Fibroblast of the aortic adventitia (primary cell): ENCODE results near the gene ABHD14A. TPM values are rescaled to one million over a fixed set of nuclear protein-coding genes. Genes with fewer than 3 reads are reported as not detected.
A peak's percentile ranks its signal among the peaks of the same experiment; 100 is the strongest.

Experiments used
- DNase-seq: peaks from one replicate; pipeline ENCODE4 v3.0.0-alpha.2; 2010; ENCODE audit warnings: low read depth
- H3K4me3 ChIP-seq: 2 replicates; pipeline ENCODE4 v1.5.1; 2011; ENCODE audit warnings: low read depth, mild to moderate bottlenecking, control low read depth, low read length, moderate library complexity
- total RNA-seq: library from RNA; depleted of rRNA; stranded (reverse); fragments of >200 nt; gene quantifications from 2 replicates; pipeline ENCODE4 v1.2.3, GENCODE V29; 2012; ENCODE audit warnings: low replicate concordance
- TF ChIP-seq, protein P1 (sequence below): IDR thresholded peaks from 2 replicates; pipeline ENCODE4 v1.5.1; 2011; ENCODE audit warnings: mild to moderate bottlenecking, low read length, control low read depth, inconsistent platforms; ENCODE audit not compliant: insufficient read depth

The ABHD14A gene
- total RNA-seq, 1 donor = 13.8 TPM

DNA sequence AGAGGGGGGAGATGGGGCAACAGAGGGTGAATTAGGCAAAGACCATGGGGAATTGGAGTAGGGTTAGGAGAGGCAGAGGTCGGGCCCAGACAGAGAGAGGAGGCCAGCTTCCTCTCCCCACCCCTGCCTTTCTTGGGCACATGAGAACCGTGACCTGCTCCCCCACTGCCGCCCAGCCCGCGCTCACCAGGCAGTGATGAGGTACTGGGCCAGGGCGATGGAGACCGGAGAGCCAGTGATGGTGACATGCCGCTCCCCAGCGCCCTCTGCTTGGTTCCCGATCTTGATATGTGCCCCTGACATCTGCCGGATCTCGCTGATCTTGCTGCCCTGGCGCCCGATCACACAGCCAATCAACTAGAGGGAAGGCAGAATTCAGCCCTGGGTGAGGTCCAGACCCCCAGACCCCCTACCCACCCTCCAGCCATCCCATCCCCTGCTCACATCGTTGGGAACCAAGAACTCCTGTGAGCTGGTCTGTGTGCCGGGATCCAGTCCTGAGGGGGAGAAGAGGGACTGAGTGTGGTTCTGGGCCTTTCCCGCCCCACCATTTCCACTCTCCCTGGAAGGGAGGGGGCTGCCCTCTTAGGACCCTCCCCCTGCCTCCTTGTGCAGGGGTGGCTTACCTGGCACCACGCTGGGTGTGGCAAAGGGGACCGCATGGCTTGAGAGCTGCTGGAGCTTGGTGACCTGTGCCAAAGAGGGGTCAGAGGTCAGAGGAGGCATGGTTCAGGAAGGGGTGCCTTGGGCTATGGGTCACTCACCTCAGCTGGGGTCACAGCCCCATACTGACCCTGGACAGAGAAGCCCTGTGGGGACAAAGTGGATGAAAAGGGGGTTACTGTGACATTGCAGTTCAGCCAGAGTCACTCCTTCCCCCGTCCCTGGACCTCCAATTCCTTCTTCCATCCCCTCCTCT is 16.0 kb upstream of the ABHD14A start:
- TF ChIP-seq, protein P1, sequence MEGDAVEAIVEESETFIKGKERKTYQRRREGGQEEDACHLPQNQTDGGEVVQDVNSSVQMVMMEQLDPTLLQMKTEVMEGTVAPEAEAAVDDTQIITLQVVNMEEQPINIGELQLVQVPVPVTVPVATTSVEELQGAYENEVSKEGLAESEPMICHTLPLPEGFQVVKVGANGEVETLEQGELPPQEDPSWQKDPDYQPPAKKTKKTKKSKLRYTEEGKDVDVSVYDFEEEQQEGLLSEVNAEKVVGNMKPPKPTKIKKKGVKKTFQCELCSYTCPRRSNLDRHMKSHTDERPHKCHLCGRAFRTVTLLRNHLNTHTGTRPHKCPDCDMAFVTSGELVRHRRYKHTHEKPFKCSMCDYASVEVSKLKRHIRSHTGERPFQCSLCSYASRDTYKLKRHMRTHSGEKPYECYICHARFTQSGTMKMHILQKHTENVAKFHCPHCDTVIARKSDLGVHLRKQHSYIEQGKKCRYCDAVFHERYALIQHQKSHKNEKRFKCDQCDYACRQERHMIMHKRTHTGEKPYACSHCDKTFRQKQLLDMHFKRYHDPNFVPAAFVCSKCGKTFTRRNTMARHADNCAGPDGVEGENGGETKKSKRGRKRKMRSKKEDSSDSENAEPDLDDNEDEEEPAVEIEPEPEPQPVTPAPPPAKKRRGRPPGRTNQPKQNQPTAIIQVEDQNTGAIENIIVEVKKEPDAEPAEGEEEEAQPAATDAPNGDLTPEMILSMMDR = no peak
- H3K4me3 ChIP-seq = no peak overlapping the region
- no peak for DNase-seq

DNA sequence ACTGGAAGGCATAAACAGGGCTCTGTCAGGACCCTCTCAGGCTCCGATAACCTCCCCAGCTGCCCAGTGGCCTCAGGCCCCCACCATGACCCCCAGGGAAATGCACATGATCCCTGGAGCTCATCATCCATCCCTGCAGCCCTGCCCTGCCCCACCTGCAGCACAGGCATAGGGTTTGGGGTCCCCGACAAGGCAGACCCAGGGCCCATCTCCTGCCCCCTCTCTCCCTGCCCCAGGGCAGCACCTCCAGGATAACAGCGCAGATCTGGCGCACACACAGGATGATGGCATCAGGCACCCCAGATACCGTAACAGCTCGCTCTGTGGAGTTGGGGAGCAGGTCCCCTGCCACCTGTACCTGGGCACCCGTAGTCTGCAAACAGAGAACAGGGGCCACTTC is 15.2 kb upstream of the ABHD14A start:
- no peak for DNase-seq
- H3K4me3 ChIP-seq = no peak overlapping the region
- TF ChIP-seq, protein P1 = no peak

DNA sequence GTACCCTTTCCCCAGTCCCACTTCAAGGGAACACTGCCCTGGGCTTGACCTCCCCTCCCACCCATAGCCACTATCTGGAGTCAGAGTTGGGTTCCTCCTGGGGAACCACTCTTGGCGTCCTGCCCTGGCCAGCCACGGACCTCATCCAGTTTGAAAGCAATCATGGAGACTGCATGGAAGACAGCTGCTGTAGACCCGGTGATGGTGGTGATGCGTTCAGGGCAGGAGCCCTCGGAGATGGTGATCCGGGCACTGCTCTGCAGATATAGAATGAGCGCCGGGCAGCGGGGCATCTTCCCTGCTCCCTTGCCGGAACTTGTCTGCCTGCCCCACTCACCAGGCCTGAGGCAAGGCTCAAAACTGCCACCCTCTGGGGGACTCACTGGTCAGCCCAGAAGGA is 14.5 kb upstream of the ABHD14A start:
- TF ChIP-seq, protein P1 = no peak
- no peak for DNase-seq
- no peak overlapping the region for H3K4me3 ChIP-seq

DNA sequence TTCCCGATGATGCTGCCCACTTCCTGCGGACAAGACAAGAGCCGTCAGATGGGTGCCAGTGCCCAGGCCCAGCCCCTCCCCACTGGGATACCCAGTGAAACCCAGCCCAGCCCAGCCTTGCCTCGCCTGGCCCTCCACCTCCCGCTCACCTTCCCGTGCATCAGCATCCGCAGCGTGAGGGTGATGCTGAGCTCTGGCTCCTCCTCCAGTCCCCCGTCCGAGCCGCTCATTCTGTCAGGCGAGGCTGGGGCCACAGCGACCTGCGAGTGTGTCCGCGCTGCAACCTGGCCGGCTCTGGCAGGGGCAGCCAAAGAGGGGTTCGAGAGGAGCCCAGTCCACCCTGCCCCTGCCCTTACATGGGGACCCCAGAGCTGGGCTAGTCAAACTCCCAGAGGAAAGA is 13.9 kb upstream of the ABHD14A start:
- H3K4me3 ChIP-seq = no peak overlapping the region
- TF ChIP-seq, protein P1 = no peak
- no peak for DNase-seq

DNA sequence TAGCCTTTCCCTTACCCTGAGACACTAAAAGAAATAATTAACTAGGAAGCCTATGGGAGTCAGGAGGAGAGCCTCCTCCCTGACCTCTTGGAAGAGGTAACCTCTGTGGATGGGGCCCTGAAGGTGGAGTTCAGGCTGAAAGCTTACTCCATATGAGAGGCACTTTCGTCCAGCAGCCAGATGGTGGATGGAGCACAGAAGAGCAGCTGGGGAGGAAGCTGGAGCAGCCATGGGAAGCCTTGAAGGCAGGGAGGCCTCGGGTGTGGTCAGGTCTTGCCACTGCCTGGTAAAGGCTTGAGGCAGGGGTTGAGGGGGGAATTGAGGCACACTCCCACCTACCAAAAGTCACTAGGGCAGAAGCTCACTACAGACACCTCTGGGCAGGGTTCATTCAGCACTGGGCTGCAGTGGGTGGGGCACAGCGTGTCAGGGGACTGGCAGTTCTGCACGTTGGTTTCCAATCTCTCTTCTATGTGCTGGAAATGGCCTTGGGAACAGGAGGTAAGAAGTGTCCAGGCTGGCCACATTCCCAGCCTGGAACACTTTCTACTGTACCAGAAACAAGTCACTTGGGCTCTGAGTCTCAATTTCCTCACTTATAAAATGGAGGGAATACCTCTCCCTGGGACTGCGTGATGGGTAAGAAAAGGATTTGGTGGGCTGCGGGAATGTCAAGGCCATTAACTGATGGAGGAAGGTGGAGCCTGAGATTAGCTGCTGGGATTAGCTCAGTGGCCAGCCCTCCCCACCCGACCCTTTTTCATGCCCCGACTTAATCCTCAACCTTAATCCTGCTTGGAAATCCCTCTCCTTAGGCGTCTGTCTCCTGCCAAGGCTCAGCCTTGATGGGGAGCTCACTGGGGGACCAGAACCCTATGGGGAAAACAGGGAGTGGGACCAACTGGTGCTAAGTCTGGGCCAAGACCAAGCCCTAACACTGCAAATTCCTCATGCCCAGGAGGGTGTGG is 13.0 kb upstream of the ABHD14A start:
- TF ChIP-seq, protein P1 = no peak
- H3K4me3 ChIP-seq = no peak overlapping the region
- no peak for DNase-seq

DNA sequence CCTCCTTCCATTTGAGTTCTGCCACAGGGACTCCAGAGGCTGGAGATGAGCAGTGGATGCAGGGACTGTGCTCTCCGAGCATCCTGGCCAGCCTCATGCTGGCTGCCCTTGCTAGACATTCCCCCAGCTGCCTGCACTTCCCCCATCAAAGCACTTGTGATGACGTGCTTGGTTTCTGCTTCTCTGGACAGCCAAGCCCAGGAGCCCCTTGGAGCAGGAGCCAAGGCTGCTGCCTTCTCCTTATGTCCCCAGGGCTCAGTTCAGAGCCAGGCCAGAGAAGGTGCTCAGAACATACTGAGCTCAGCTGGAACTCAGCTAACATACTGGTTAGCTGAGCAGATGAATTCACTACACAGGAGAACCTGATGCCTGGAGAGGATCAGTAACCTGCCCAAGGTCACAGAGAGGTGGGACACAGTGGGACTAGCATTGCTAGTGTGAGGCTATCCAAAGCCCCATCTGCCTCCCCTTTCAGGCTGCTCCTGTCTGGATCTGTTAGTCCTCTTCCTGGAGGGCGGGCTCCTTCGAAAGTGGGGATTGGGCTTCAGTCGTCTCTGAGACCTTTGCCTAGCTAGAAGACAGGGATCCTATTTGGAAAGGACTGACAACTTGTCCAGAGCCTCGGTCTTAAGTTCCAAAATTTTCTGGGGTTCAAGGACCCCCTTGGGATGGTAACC is 11.9 kb upstream of the ABHD14A start:
- DNase-seq = peak; percentile 38
- TF ChIP-seq, protein P1 = no peak
- H3K4me3 ChIP-seq = no peak overlapping the region
